Spinal cord (tissue), 10 donors: Measurements from ENCODE around the gene STXBP2. TPM values are rescaled to one million over a fixed set of nuclear protein-coding genes. Genes with fewer than 3 reads are reported as not detected.

Experiments used
- DNase-seq, 6 donors: peaks; one replicate each; pipeline versions ENCODE4 v3.0.0 to v3.0.0-alpha.2; 2013 to 2015; ENCODE audit warnings: low spot score in 6 of 6, low read depth in 4 of 6
- H3K27ac ChIP-seq: one replicate; pipeline ENCODE4 v1.5.1; 2013; ENCODE audit warnings: low read depth, low read length, control low read depth
- H3K27me3 ChIP-seq: one replicate; pipeline ENCODE4 v1.6.1; 2013; ENCODE audit warnings: low read length; ENCODE audit not compliant: control insufficient read depth, insufficient read depth
- H3K36me3 ChIP-seq: one replicate; pipeline ENCODE4 v1.6.1; 2013; ENCODE audit warnings: low read length; ENCODE audit not compliant: control insufficient read depth, insufficient read depth
- H3K4me1 ChIP-seq: one replicate; pipeline ENCODE4 v1.6.1; 2013; ENCODE audit warnings: low read length; ENCODE audit not compliant: control insufficient read depth, insufficient read depth
- H3K4me3 ChIP-seq: one replicate; pipeline ENCODE4 v1.5.1; 2013; ENCODE audit warnings: low read depth, low read length, control low read depth
- H3K9me3 ChIP-seq: one replicate; pipeline ENCODE4 v1.6.1; 2013; ENCODE audit warnings: low read length; ENCODE audit not compliant: control insufficient read depth, insufficient read depth
- WGBS: methylation state at CpG from one replicate; pipeline ENCODE4 v1.1.5; 2013; ENCODE audit warnings: missing lambda C conversion rate; ENCODE audit not compliant: insufficient coverage; 5-methylcytosine and 5-hydroxymethylcytosine counted together
- polyA plus RNA-seq, 2 donors: library from polyadenylated mRNA; unstranded; fragments of 120-200 nt; gene quantifications; one replicate each; pipeline ENCODE4 v1.2.1, GENCODE V29; 2013; ENCODE audit not compliant: insufficient read length in 2 of 2
- small RNA-seq: library from RNA; depleted of rRNA; stranded (forward); fragments of <200 nt; gene quantifications from one replicate; pipeline ENCODE3, GENCODE V24; 2014; ENCODE audit warnings: low replicate concordance
- total RNA-seq, 2 donors: library from RNA; depleted of rRNA in 1 of 2; stranded (reverse); fragments of 120-200 nt in 1 of 2; fragments of >200 nt in 1 of 2; gene quantifications; one replicate each; pipeline versions ENCODE4 v1.2.3 to v1.2.4, GENCODE V29; 2013 to 2014
- donor health status: healthy.

The STXBP2 gene
- total and polyA plus RNA-seq, 4 donors: 4.4 to 14.0 (median 10.6) TPM

DNA sequence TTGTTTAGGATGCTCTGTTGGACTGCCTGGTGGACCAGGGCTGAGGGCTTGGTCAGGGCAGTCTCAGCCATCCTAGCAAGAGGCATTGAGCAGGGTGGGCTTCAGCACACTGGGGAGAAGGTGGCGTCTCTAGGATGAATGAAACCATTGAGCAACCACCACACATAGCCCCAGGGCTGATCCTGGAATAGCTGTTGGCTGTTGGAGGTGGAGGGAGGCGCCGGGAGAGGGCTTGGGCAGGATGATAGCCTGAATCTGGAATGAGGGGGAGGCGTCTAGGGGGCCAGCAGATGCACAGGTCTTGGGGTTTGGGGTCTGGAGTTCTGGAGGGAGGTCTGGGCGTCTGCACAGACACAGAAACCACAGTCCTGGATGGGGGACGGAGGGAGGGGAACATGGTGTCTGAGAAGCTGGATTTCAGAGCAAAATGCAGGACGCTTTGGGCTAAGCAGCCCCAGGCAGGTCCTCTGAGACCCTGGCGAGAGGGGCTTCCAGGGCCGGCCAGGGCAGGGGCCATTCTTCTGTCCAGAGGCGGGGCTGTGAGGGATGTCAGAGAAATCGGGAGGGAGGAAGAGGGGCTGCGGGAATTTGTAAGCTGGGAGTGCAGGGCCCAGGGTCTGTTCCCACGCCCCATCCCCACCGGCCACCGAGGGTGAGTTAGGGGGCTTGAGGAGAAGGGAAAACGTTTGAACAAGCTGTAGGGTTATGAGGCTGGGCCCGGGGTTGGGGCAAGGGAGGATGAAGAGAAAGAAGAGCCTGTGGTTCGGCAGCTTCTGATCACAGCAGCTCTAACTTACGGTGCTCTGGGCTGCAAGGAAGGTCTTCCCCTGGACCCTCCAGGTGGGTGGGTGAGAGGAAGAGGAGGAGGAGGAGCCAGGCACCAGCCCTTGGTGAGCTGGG lies 48.9 kb downstream of the STXBP2 start:
- Histone ChIP-seq H3K4me3 (no peak overlapping the region), H3K9me3 (no peaks in the 10 kb centered on the region), H3K27me3 (no peaks in the 10 kb centered on the region), H3K36me3 (peaks cover 52% of the 10 kb centered on the region), H3K4me1 (peaks cover 21% of the 10 kb centered on the region), H3K27ac (no peak overlapping the region)
- WGBS: 46% methylated on average over 18 of the region's 19 CpGs
- no peak for DNase-seq

DNA sequence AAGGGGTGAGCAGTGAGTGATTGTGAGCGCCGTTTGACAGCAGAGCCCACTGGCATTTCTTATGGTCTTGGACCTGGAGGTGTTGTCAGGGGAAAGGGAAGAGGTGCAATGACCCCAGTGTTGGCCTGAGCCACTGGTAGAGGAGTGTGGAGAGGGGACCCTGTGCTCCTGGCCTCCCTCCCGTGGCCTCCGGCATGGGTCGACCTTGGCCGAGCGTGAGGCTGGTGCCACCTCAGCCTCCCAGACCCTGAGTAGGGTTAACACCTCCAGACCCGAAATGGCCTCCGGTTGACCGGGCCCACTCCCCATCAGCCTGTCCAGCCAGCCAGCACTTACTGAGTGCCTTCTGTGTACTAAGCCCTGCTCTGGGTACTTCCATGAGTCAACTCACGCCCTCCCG lies 50.3 kb downstream of the STXBP2 start:
- H3K9me3 ChIP-seq: no peaks in the 10 kb centered on the region
- H3K27ac ChIP-seq: no peak overlapping the region
- peaks cover 49% of the 10 kb centered on the region for H3K36me3 ChIP-seq
- H3K4me3 ChIP-seq: no peak overlapping the region
- H3K4me1 ChIP-seq: peaks cover 11% of the 10 kb centered on the region
- DNase-seq: no peak
- 95% methylated on average over 12 of the region's 12 CpGs for WGBS
- H3K27me3 ChIP-seq: no peaks in the 10 kb centered on the region

DNA sequence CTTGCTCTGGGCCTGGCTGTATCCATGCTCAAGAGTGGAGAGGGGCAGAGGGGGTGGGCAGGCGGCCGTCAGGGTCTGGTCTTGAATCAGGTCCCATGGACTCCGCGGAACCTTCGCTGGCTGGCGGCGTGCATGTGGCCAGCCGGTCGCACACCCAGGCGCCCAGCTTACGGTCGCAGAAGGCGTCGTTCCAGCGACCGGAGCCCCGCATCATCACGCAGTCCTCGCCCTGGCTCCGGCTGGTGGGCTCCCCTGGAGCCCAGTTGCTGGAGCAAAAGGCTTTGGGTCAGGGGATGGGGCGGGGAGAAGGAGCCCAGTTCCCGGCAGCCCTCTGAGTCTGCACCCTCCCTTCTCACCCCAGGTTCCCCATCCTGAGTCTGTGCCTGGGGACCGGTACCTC lies 52.3 kb downstream of the STXBP2 start:
- peaks cover 6% of the 10 kb centered on the region for H3K4me1 ChIP-seq

DNA sequence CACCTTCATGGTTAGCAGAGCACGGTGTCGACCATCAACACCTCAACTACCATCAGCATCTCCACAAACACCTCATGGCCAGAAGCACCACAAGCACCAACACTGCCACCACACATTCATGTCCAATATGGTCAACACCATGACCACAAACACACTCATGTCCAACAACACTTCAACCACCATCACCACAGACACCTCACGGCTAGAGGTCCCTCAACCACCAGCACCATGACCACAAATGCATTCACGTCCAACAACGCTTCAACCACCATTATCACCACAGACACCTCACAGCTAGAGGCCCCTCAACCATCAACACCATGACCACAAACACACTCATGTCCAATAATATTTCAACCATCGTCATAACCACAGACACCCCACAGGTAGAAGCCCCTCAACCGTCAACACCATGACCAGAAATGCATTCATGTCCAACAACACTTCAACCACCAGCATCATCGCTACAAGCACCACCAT lies 53.9 kb downstream of the STXBP2 start:
- peaks cover 13% of the 10 kb centered on the region for H3K36me3 ChIP-seq
- no peaks in the 10 kb centered on the region for H3K9me3 ChIP-seq
- H3K4me3 ChIP-seq: no peak overlapping the region
- DNase-seq: no peak
- H3K4me1 ChIP-seq: peaks cover 3% of the 10 kb centered on the region
- no peak overlapping the region for H3K27ac ChIP-seq
- 87% methylated on average over 8 of the region's 8 CpGs for WGBS
- H3K27me3 ChIP-seq: no peaks in the 10 kb centered on the region

More for the DNA sequence above, 52.3 kb downstream of the STXBP2 start:
- DNase-seq: no peak
- Histone ChIP-seq H3K27ac (no peak overlapping the region), H3K27me3 (no peaks in the 10 kb centered on the region), H3K36me3 (peaks cover 29% of the 10 kb centered on the region), H3K4me3 (no peak overlapping the region), H3K9me3 (no peaks in the 10 kb centered on the region)
- WGBS: 25% methylated on average over 22 of the region's 23 CpGs

DNA sequence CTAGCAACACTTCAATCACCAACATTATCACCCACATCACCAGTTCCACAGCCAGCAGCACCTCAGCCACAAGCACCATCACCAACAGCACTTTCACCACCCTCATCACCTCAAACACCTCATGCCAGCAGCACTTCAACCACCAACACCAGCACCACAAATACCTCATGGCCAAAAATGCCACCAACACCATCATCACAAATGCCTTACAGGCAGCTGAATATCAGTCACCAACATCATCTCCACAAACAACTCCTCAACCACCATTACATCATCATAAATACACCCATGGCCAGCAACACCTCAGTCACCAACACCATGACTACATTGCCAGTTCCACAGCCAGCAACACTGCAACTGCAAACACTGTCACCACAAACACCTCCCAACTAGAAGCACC lies 54.6 kb downstream of the STXBP2 start:
- no peak overlapping the region for H3K27ac ChIP-seq
- no peaks in the 10 kb centered on the region for H3K4me1 ChIP-seq
- no peak for DNase-seq
- H3K9me3 ChIP-seq: no peaks in the 10 kb centered on the region
- peaks cover under 1% of the 10 kb centered on the region for H3K27me3 ChIP-seq
- H3K36me3 ChIP-seq: peaks cover 8% of the 10 kb centered on the region
- H3K4me3 ChIP-seq: no peak overlapping the region

DNA sequence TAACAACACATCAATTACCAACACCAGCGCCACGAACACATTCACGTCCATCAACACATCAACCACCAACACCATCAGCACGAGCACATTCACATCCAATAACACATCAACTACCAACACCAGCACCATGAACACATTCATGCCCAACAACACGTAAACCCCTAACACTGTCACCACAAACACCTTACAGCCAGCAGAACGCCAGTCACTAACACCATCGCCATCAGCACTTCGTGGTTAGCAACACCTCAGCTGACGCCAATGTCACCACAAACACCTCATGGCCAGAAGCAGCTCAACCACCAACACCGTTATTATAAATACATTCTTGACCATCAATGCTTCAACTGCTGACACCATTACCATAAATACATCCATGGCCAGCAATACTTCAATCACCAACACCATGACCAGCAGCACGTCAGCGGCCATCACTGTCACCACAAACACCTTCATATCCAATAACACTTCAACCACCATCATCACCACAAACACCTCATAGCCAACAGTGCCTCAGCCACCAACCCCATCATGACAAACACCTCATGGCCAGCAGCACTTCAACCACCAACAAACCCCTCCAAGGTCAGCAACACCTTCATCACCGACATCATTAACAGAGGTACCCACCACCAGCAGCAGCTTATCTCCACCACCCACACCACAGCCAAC lies 55.6 kb downstream of the STXBP2 start:
- Histone ChIP-seq H3K27ac (no peak overlapping the region), H3K9me3 (no peaks in the 10 kb centered on the region), H3K4me3 (no peak overlapping the region), H3K4me1 (no peaks in the 10 kb centered on the region), H3K27me3 (peaks cover 2% of the 10 kb centered on the region), H3K36me3 (no peaks in the 10 kb centered on the region)
- 71% methylated on average over 13 of the region's 13 CpGs for WGBS
- no peak for DNase-seq

DNA sequence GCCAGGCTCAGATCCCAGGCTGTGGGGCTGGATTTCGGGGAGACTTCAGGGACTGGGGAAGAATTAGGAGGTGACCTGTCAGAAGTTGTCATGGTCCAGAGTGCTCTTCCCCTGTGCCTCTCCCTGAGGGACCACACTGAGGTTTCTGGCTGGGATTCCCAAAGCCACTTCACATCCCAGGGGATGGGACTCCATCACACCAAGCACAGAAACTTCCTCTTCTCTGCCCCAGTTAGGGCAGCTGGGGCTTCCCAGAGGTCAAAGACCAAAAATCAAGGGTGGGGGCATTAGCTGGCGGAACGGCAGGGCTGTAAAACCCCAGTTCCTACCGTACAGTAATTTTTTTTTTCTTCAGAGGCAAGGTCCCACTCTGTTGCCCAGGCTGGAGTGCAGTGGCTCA lies 57.6 kb downstream of the STXBP2 start:
- Histone ChIP-seq H3K36me3 (no peaks in the 10 kb centered on the region), H3K4me3 (no peak overlapping the region), H3K4me1 (no peaks in the 10 kb centered on the region), H3K27me3 (peaks cover 17% of the 10 kb centered on the region), H3K27ac (no peak overlapping the region), H3K9me3 (no peaks in the 10 kb centered on the region)
- DNase-seq: no peak
- 51% methylated on average over 4 of the region's 4 CpGs for WGBS

Small RNAs within 50 kb of the gene (small RNA-seq; reads per million reads assigned to genes)
- gene MIR6792: not detected

Other genes starting within 250 kb of the STXBP2 start
- 1 to 10 TPM; 1.7 to 6.0 TPM for gene PEX11G, start 148.1 kb upstream of the STXBP2 start, total RNA-seq
- 1 to 10 TPM; 3.8 to 5.1 TPM for gene PEX11G, start 148.1 kb upstream of the STXBP2 start, polyA plus RNA-seq
- 10 to 100 TPM; 12.3 to 33.7 TPM for gene ZNF358, start 121.0 kb upstream of the STXBP2 start, total RNA-seq
- gene ZNF358, start 121.0 kb upstream of the STXBP2 start, polyA plus RNA-seq: 10 to 100 TPM; 85.6 to 96.0 TPM
- gene MCOLN1, start 114.5 kb upstream of the STXBP2 start, total RNA-seq: 10 to 100 TPM in 1 of 2 donors, 1 to 10 TPM in 1; 9.3 to 10.7 TPM
- 10 to 100 TPM; 39.9 to 45.4 TPM for gene MCOLN1, start 114.5 kb upstream of the STXBP2 start, polyA plus RNA-seq
- 10 to 100 TPM; 45.8 to 47.8 TPM for gene PNPLA6, start 101.4 kb upstream of the STXBP2 start, total RNA-seq
- gene PNPLA6, start 101.4 kb upstream of the STXBP2 start, polyA plus RNA-seq: 10 to 100 TPM; 91.8 to 94.3 TPM
- 1 to 10 TPM; 4.9 to 7.9 TPM for gene CAMSAP3, start 41.2 kb upstream of the STXBP2 start, total RNA-seq
- 10 to 100 TPM; 41.4 to 45.8 TPM for gene CAMSAP3, start 41.2 kb upstream of the STXBP2 start, polyA plus RNA-seq
- gene XAB2, start 7.6 kb upstream of the STXBP2 start, total RNA-seq: 10 to 100 TPM; 18.6 to 29.3 TPM
- gene XAB2, start 7.6 kb upstream of the STXBP2 start, polyA plus RNA-seq: 10 to 100 TPM; 34.6 to 38.5 TPM
- 100 to 1,000 TPM in 1 of 2 donors, 10 to 100 TPM in 1; 18.1 to 107 TPM for gene PET100, start 7.3 kb upstream of the STXBP2 start, total RNA-seq
- 100 to 1,000 TPM; 118 to 145 TPM for gene PET100, start 7.3 kb upstream of the STXBP2 start, polyA plus RNA-seq
- gene PCP2, start 3.4 kb upstream of the STXBP2 start, total RNA-seq: not detected
- gene PCP2, start 3.4 kb upstream of the STXBP2 start, polyA plus RNA-seq: under 1 TPM in 1 of 2 donors, not detected in 1; 0.62 TPM
- 1 to 10 TPM; 1.8 to 7.6 TPM for gene RETN, start 31.9 kb downstream of the STXBP2 start, total RNA-seq
- under 1 TPM in 1 of 2 donors, not detected in 1; 0.74 TPM for gene RETN, start 31.9 kb downstream of the STXBP2 start, polyA plus RNA-seq
- gene MCEMP1, start 40.0 kb downstream of the STXBP2 start, total RNA-seq: 1 to 10 TPM in 1 of 2 donors, not detected in 1; 1.7 TPM
- gene MCEMP1, start 40.0 kb downstream of the STXBP2 start, polyA plus RNA-seq: under 1 TPM in 1 of 2 donors, not detected in 1; 0.41 TPM
- gene TRAPPC5, start 43.7 kb downstream of the STXBP2 start, total RNA-seq: 100 to 1,000 TPM in 1 of 2 donors, 10 to 100 TPM in 1; 24.5 to 165 TPM
- gene TRAPPC5, start 43.7 kb downstream of the STXBP2 start, polyA plus RNA-seq: 10 to 100 TPM; 95.8 to 98.4 TPM
- gene FCER2, start 65.0 kb downstream of the STXBP2 start, total RNA-seq: under 1 TPM; 0.50 to 0.59 TPM
- gene FCER2, start 65.0 kb downstream of the STXBP2 start, polyA plus RNA-seq: under 1 TPM in 1 of 2 donors, not detected in 1; 0.27 TPM
- under 1 TPM; 0.17 to 0.50 TPM for gene CLEC4G, start 95.0 kb downstream of the STXBP2 start, total RNA-seq
- gene CLEC4G, start 95.0 kb downstream of the STXBP2 start, polyA plus RNA-seq: 1 to 10 TPM; 1.5 to 2.1 TPM
- gene CD209, start 110.4 kb downstream of the STXBP2 start, total RNA-seq: 1 to 10 TPM; 1.9 to 2.5 TPM
- under 1 TPM; 0.24 to 0.95 TPM for gene CD209, start 110.4 kb downstream of the STXBP2 start, polyA plus RNA-seq
- 1 to 10 TPM in 1 of 2 donors, under 1 TPM in 1; 0.33 to 1.8 TPM for gene CLEC4M, start 126.1 kb downstream of the STXBP2 start, total RNA-seq
- gene CLEC4M, start 126.1 kb downstream of the STXBP2 start, polyA plus RNA-seq: 1 to 10 TPM in 1 of 2 donors, under 1 TPM in 1; 0.67 to 1.2 TPM
- gene EVI5L, start 193.1 kb downstream of the STXBP2 start, total RNA-seq: 10 to 100 TPM; 28.4 to 36.1 TPM
- gene EVI5L, start 193.1 kb downstream of the STXBP2 start, polyA plus RNA-seq: 100 to 1,000 TPM in 1 of 2 donors, 10 to 100 TPM in 1; 99.5 to 110 TPM
- 1 to 10 TPM; 1.9 to 2.4 TPM for gene PRR36, start 237.3 kb downstream of the STXBP2 start, total RNA-seq
- 10 to 100 TPM; 59.4 to 59.7 TPM for gene PRR36, start 237.3 kb downstream of the STXBP2 start, polyA plus RNA-seq